ENCODE results near the gene TTC7B.

The TTC7B gene

GRCh38 chr14:90599748-90600507 lies 216.3 kb downstream of the TTC7B start:
- DNase-seq (no peak), ATAC-seq (no peak)

GRCh38 chr14:90599339-90599738 lies 216.9 kb downstream of the TTC7B start:
- no peak for ATAC-seq

GRCh38 chr14:90597961-90598360 lies 218.3 kb downstream of the TTC7B start:
- ATAC-seq (no peak), DNase-seq (no peak)

More at GRCh38 chr14:90599339-90599738, 216.9 kb downstream of the TTC7B start:
- no peak for DNase-seq

- no peak for DNase-seq
- ATAC-seq: no peak
Observed at GRCh38 chr14:90596733-90597132, 219.5 kb downstream of the TTC7B start.

GRCh38 chr14:90593254-90594040 lies 222.8 kb downstream of the TTC7B start:
- no peak for ATAC-seq
- no peak for DNase-seq

- no peak for ATAC-seq
Observed at GRCh38 chr14:90592655-90593054, 223.6 kb downstream of the TTC7B start.

GRCh38 chr14:90587918-90588317 lies 228.3 kb downstream of the TTC7B start:
- ATAC-seq (no peak), DNase-seq (no peak)

More at GRCh38 chr14:90592655-90593054, 223.6 kb downstream of the TTC7B start:
- no peak for DNase-seq

DNA sequence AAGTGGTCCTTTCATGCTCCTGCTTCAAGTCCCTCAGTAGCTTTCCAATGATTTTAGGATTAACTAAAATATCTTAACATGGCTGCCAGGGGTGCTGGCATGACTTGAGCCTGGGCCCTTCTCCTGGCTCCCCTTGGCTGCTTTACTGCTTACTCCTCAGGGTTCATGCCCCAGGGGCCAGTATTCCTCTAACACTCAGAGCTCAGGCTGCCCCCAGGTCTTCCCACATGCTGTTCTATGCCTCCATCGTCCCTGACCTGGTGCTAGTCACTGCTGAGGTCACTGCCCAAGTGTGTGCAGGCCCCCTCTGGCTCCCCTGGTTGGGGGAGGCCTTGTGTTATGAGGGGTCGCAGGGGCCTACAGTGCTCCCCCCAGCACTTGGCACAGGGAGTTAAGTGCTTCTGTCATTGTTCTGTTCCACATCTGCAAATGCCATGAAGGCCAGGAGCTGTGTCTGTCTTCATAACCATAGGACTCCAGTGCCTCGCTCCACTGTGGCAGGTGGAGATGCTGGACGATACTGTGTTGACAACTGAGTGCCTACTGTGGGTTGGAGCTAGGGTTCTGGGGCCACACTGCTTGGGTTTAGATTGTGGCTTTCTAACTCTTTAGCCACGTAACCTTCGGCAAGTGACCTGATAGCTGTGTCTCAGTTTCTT lies 228.8 kb downstream of the TTC7B start:
- no peak for ATAC-seq

DNA sequence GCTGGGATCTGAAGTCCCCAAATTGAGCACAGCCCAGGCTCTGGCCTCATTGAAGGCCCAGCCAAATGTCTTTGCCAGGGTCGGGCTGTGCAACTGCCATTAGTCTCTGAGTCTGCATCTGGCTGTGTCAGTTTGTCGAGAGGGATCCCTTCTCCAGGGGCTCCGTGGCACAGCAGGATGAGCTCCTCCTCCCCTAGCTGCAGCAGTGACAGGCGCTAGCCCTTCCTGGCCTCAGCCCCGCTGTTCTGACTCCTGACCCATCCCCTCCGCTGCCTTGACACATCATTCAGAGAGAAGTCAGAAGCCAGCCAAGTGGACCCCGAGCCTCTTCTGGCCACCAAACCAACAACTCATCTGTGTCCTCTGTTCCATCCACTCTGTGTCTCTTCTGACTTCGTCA lies 231.1 kb downstream of the TTC7B start:
- ATAC-seq (no peak), DNase-seq (no peak)

More for the DNA sequence above, 228.8 kb downstream of the TTC7B start:
- DNase-seq: no peak

DNA sequence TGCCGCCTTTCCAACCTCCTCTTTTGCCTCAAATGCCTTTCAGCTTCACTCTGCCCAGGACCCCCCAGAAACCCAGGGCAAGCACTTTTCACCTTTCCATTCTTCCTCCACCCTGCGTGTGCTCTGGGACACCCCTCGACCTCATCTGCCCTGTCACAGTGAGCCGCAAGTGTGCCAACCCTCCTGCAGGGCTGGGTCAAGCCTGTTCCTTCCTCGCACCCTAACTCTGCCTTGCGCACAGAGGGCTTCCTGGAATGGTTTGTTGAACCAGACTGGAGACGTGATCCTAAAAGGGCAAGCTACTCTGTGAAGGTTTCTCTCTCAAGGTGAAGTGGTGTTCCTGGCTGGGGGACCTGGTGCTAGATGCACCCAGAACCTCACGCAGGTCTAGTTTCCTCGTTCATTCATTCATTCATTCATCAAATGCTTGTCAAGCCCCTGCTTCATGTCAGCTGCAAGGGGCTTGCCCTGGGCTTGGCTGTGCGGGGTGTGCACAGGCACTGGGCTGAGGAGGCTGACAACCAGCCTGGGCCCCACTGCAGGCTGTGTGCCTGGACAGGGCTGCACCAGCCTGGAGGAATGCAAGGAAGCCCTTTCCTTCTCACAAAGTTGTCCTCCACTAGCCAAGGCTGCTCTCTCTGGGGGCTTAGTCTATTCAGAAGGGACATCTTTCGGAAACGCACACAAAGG lies 232.2 kb downstream of the TTC7B start:
- DNase-seq (no peak), ATAC-seq (no peak)

GRCh38 chr14:90583427-90583826 lies 232.8 kb downstream of the TTC7B start:
- ATAC-seq (no peak), DNase-seq (no peak)

DNA sequence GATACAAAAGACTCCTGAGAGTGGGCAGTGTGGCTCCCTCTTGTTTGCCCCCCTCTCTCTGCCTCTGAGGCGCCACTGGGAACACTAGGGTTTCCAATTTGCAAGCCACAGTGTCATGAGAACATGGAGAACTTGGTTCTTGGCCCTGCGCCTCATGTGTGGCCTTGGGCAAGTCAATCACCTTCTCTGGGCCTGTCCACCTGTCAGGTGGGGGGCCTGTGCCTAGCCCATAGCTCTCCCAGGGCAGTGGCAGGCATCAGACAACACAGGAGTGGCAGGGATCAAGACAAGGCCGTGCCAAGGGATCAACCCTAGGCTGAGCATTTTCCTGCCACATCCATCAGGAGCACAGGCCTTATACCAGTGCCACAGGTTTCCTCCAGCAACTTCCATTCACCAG lies 234.1 kb downstream of the TTC7B start:
- DNase-seq (no peak), ATAC-seq (no peak)

GRCh38 chr14:90581745-90582144 lies 234.5 kb downstream of the TTC7B start:
- no peak for ATAC-seq
- DNase-seq: no peak

- DNase-seq: no peak
- no peak for ATAC-seq
Observed at GRCh38 chr14:90580377-90581335, 235.6 kb downstream of the TTC7B start.

GRCh38 chr14:90579816-90580215 lies 236.4 kb downstream of the TTC7B start:
- no peak for DNase-seq
- ATAC-seq: no peak

DNA sequence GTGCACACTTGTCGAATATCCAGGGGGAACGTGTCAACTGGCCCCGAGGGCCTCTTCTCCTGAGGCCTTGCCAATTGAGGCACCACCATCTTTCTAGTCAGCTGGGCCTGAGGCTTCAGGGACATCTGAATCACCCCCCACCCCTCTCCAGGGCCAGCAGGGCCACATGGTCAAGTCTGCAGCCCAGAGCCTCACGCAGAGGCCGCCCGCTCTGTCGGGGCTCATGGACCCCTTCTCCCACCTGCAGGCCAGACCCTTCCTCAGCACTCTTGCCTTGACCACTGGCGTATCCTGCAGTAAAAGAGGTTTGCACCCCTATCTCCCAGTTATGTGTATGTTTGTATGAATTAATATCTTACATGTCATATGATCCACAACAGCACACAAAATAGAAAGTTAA lies 237.1 kb downstream of the TTC7B start:
- DNase-seq: no peak
- no peak for ATAC-seq

DNA sequence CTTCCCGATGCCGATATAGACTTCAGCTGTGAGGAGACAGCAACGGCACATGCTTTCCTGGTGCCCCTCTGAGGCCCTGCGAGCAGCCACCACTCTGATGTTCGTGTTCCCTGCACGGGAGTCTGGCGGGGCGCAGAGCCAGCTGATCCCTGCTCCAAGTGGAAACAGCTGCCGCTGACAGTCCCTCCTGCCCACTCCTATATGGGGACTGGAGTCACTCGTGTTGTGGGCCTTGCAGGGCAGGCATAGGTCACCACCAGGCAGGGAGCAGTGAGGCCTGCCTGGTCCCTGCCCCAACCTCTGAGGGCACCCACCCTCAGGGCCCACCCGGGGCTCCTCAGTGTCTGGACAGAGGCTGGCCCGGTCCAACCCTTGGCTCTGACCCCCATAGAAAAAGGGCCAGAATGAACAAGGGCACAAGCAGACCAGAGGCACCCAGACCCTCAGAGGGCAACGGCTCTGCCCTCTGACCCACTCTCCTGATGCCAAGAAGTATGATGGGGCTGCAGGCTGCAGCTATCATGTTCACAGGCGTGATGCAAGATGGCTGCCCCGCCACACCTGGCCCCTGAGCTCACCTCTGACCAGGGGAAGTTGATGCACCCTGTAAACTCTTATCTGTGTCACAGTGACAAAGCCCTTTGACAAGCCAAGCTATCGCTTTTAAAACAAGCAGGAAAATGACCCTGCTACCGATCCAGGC lies 237.8 kb downstream of the TTC7B start:
- ATAC-seq (no peak), DNase-seq (no peak)

DNA sequence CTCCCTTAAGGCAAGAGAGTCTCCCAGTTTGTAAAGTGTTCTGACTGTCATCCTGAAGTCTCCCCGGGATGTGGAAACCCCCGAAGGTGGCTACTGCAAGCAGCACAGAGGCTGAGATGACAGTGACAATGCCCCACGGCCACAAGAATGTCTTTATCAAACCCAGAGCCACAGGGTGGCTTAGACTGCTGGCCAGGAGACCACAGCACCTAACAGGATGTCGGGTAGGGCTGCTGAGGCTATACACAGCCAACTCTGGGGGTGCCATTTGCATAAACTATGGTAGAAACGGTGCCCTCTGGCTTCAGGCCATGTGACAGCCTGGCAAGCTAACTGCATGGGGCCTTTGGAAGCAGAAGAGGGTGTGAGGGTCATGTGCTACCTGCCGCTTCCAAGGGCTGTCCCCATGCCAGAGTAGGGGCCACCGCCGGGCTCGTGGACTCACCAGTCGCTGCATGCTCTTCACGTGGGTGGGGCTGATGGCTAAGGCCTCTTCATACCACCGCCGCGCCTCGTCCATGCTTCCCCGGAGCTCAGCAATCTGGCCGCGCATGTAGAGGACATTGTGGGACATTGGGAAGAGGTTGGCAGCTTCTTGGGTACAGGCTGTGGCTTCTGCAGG lies 238.5 kb downstream of the TTC7B start:
- ATAC-seq: no peak
- no peak for DNase-seq

GRCh38 chr14:90576981-90577660 lies 239.1 kb downstream of the TTC7B start:
- no peak for DNase-seq
- ATAC-seq: no peak

All from stimulated activated naive CD8-positive, alpha-beta T cell treated with anti-CD3 and anti-CD28 coated beads, Interleukin-15, Interleukin-2, amounts not matched to agents 100 U/mL and 50 U/mL, for 24 hours (primary cell).